GM06990 (cell line): Measurements from ENCODE around the gene MYO9A.
"Not testable (repeated sequence)": the region's sequence is repeated elsewhere in the genome, so short reads cannot be mapped to it uniquely, and the experiment has no call there.

Source experiments
- DNase-seq: peaks from one replicate; pipeline ENCODE4 v3.0.0-alpha.2; 2011; ENCODE audit not compliant: insufficient read length; ENCODE audit errors: extremely low read depth
- H3K27me3 ChIP-seq: replicated peaks from 2 replicates; pipeline ENCODE4 v1.6.0; 2011; ENCODE audit warnings: low read length; ENCODE audit not compliant: control insufficient read depth, insufficient read depth
- H3K36me3 ChIP-seq: 2 replicates; pipeline ENCODE4 v1.5.1; 2011; ENCODE audit warnings: low read length; ENCODE audit not compliant: control insufficient read depth, insufficient read depth
- H3K4me3 ChIP-seq: replicated peaks from 2 replicates; pipeline ENCODE4 v1.5.1; 2011; ENCODE audit warnings: low read depth, mild to moderate bottlenecking, control low read depth, low read length
- CTCF ChIP-seq: IDR thresholded peaks from 2 replicates; pipeline ENCODE4 v1.5.1; 2011; ENCODE audit warnings: low read length, control low read depth, mild to moderate bottlenecking, inconsistent platforms; ENCODE audit not compliant: insufficient read depth, poor library complexity, severe bottlenecking

The MYO9A gene

DNA sequence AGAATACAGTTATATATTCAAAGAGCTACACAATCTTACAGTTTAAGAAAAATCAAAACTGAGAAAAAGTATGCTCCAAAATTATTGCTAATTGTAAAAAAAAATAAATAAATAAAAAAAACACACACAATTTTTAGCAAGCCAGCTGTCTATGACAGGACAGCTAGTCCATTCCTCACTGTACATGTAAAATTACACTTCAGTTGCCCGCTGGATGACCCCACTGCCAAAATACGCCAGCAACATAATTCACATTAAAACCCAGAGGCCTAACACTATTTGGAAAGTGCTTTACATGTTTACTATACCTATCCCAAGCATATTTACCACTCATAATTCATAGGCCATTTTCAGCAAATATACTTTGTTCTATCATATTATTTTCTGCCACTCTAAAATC lies 5.8 kb downstream of the MYO9A start:
- Histone ChIP-seq H3K27me3 (no peaks in the 10 kb centered on the region), H3K36me3 (no peaks in the 10 kb centered on the region), H3K4me3 (no peak overlapping the region)
- TF ChIP-seq CTCF, result no peak
- DNase-seq, result no peak

GRCh38 chr15:72110355-72110754 lies 7.6 kb downstream of the MYO9A start:
- Histone ChIP-seq H3K27me3 (no peaks in the 10 kb centered on the region), H3K36me3 (no peaks in the 10 kb centered on the region), H3K4me3 (no peak overlapping the region)
- DNase-seq, result no peak
- no peak for TF ChIP-seq CTCF

DNA sequence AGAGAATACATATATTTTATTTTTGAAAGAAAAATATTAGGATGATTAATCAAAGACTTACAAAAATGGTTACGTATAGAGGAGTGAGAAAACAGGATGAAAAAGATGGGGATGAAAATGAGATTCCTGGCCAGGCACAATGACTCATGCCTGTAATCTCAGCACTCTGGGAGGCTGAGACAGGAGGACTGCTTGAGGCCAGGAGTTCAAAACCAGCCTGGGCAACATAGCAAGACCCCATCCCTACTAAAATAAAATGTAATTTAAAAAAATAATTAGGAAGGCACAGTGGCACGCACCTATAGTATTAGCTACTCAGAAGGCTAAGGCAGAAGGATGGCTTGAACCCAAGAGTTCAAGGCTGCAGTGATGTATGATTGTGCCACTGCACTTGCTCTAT lies 11.9 kb downstream of the MYO9A start:
- no peaks in the 10 kb centered on the region for H3K36me3 ChIP-seq
- no peaks in the 10 kb centered on the region for H3K27me3 ChIP-seq
- TF ChIP-seq CTCF, result no peak
- no peak for DNase-seq
- no peak overlapping the region for H3K4me3 ChIP-seq

GRCh38 chr15:72105111-72105510 lies 12.8 kb downstream of the MYO9A start:
- Histone ChIP-seq H3K4me3 (no peak overlapping the region), H3K36me3 (no peaks in the 10 kb centered on the region), H3K27me3 (no peaks in the 10 kb centered on the region)
- DNase-seq, result no peak
- no peak for TF ChIP-seq CTCF

GRCh38 chr15:72100551-72100950 lies 17.4 kb downstream of the MYO9A start:
- H3K36me3 ChIP-seq, H3K4me3 ChIP-seq, H3K27me3 ChIP-seq, DNase-seq: not testable (repeated sequence)

DNA sequence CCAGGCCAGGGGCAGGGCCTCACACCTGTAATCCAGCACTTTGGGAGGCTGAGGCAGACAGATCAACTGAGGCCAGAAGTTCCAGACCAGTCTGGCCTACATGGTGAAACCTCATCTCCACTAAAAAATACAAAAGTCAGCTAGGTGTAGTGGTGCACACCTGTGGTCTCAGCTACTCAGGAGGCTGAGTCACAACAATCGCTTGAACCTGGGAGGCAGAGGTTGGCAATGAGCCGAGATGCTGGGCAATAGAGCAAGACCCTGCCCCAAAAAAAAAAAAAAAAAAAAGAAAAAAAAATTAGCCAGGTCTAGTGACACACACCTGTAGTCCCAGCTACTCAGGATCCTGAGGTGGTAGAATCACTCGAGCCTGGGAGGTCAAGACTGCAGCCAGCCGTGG lies 18.8 kb downstream of the MYO9A start:
- H3K4me3 ChIP-seq, result no peak overlapping the region
- H3K36me3 ChIP-seq, result no peaks in the 10 kb centered on the region
- no peak for DNase-seq
- TF ChIP-seq CTCF, result no peak
- no peaks in the 10 kb centered on the region for H3K27me3 ChIP-seq

DNA sequence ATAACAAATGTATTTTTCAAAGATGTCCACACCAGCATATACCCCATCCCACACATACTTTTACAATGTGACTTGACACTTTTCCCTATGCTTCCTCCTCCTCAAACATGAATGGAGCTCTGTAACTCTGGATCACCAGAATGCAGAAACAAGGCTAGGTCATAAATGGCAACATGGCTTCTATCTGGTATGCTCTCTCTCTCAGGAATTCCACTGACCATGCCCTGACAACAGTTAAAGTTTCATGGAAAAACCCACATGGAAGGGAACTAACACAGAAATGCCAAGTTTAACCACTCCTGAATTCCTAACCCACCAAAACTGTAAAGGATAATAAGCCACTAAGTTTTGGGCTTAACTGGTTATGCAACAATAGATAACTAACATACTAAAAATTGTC lies 19.9 kb downstream of the MYO9A start:
- DNase-seq, result no peak
- no peak for TF ChIP-seq CTCF
- Histone ChIP-seq H3K36me3 (no peaks in the 10 kb centered on the region), H3K27me3 (no peaks in the 10 kb centered on the region), H3K4me3 (no peak overlapping the region)
